DMS114 treated with DMSO at 0.1 percent for 48 hours (cell line): ENCODE data around the gene CDHR1.
"Not testable (repeated sequence)": the region's sequence is repeated elsewhere in the genome, so short reads cannot be mapped to it uniquely, and the experiment has no call there.

Source experiments
- DNase-seq: peaks from one replicate; lab custom pipeline; 2025; ENCODE audit not compliant: unreplicated experiment; lab: John Stamatoyannopoulos, UW

CDHR1 gene

GRCh38 chr10:84173501-84173929, 20.8 kb upstream of the CDHR1 start, which contains the start of gene GPR15LG:
TSS of gene GPR15LG (plus strand) at chr10:84173801. CDS start at chr10:84173852, 51 bp downstream.
- DNase-seq = no peak

GRCh38 chr10:84175436-84175835, 18.9 kb upstream of the CDHR1 start:
- no peak for DNase-seq

GRCh38 chr10:84176351-84176750, 18.0 kb upstream of the CDHR1 start:
- DNase-seq = no peak

GRCh38 chr10:84176836-84177474, 17.4 kb upstream of the CDHR1 start:
- DNase-seq = no peak

GRCh38 chr10:84177541-84178141, 16.7 kb upstream of the CDHR1 start:
- no peak for DNase-seq

GRCh38 chr10:84178160-84178609, 16.2 kb upstream of the CDHR1 start:
- DNase-seq = no peak

- no peak for DNase-seq
These were observed 15.2 kb upstream of the CDHR1 start for GRCh38 chr10:84179059-84179710.

GRCh38 chr10:84180386-84180785, 14.0 kb upstream of the CDHR1 start:
- DNase-seq = not testable (repeated sequence)

- no peak for DNase-seq
These were observed 12.7 kb upstream of the CDHR1 start for GRCh38 chr10:84181631-84182030.

GRCh38 chr10:84184517-84184916, 9.8 kb upstream of the CDHR1 start:
- no peak for DNase-seq

- no peak for DNase-seq
These were observed 8.7 kb upstream of the CDHR1 start for GRCh38 chr10:84185526-84186175.

GRCh38 chr10:84188815-84189214, 5.5 kb upstream of the CDHR1 start:
- no peak for DNase-seq

- DNase-seq = no peak
These were observed 3.7 kb upstream of the CDHR1 start for GRCh38 chr10:84190621-84191020.

GRCh38 chr10:84191106-84191505, 3.2 kb upstream of the CDHR1 start:
- DNase-seq = no peak

- no peak for DNase-seq
These were observed 1.0 kb upstream of the CDHR1 start for GRCh38 chr10:84193327-84193726.

- DNase-seq = no peak
These were observed 402 bp upstream of the CDHR1 start for GRCh38 chr10:84193846-84194423.

- no peak for DNase-seq
These were observed 900 bp downstream of the CDHR1 start for GRCh38 chr10:84195044-84195830.

- DNase-seq = no peak
These were observed 1.7 kb downstream of the CDHR1 start for GRCh38 chr10:84196083-84196482.

GRCh38 chr10:84196941-84197340, 2.6 kb downstream of the CDHR1 start:
- DNase-seq = no peak

- DNase-seq = no peak
These were observed 3.3 kb downstream of the CDHR1 start for GRCh38 chr10:84197643-84198042.
